IPS DF 4.7 (cell line): ENCODE results near the gene RNU5D-1.
"Not testable (repeated sequence)": the region's sequence is repeated elsewhere in the genome, so short reads cannot be mapped to it uniquely, and the experiment has no call there.

ENCODE experiments used
- DNase-seq: peaks from one replicate; pipeline ENCODE4 v3.0.0-alpha.2; 2013; ENCODE audit warnings: low spot score; ENCODE audit errors: extremely low read depth

The RNU5D-1 gene

GRCh38 chr1:44730741-44731512 is at the start of gene RNU5D-1:
TSS of gene RNU5D-1 (minus strand) at chr1:44731170.
- peak; percentile 90 for DNase-seq

GRCh38 chr1:44780583-44781121 is 49.7 kb upstream of the RNU5D-1 start:
- DNase-seq: no peak

GRCh38 chr1:44778705-44779576 is 48.0 kb upstream of the RNU5D-1 start:
- DNase-seq: no peak

GRCh38 chr1:44777969-44778635 is 47.1 kb upstream of the RNU5D-1 start:
- no peak for DNase-seq

GRCh38 chr1:44777547-44777946 is 46.6 kb upstream of the RNU5D-1 start:
- no peak for DNase-seq

GRCh38 chr1:44776730-44777068 is 45.7 kb upstream of the RNU5D-1 start:
- DNase-seq: no peak

GRCh38 chr1:44775930-44776729 is 45.2 kb upstream of the RNU5D-1 start:
- DNase-seq: no peak

GRCh38 chr1:44775078-44775929 is 44.3 kb upstream of the RNU5D-1 start, which contains the start of gene RPS8:
TSS of gene RPS8 (plus strand) at chr1:44775540. CDS start at chr1:44775597, 57 bp downstream.
- DNase-seq: peak; percentile 78

GRCh38 chr1:44766421-44766820 is 35.5 kb upstream of the RNU5D-1 start:
- DNase-seq: not testable (repeated sequence)

GRCh38 chr1:44760876-44761275 is 29.9 kb upstream of the RNU5D-1 start:
- no peak for DNase-seq

- no peak for DNase-seq
Measured at GRCh38 chr1:44759077-44759476, 28.1 kb upstream of the RNU5D-1 start.

GRCh38 chr1:44757420-44757819 is 26.4 kb upstream of the RNU5D-1 start:
- no peak for DNase-seq

GRCh38 chr1:44747878-44748277 is 16.9 kb upstream of the RNU5D-1 start:
- no peak for DNase-seq

GRCh38 chr1:44743211-44743610 is 12.2 kb upstream of the RNU5D-1 start:
- no peak for DNase-seq

- DNase-seq: no peak
Measured at GRCh38 chr1:44740179-44740617, 9.2 kb upstream of the RNU5D-1 start.

- peak; percentile 92 for DNase-seq
Measured at GRCh38 chr1:44739307-44740178, 8.6 kb upstream of the RNU5D-1 start, which contains the start of gene KIF2C. TSS of gene KIF2C (plus strand) at chr1:44739837. CDS start at chr1:44739933, 96 bp downstream.

- DNase-seq: not testable (repeated sequence)
Measured at GRCh38 chr1:44738953-44739306, 8.0 kb upstream of the RNU5D-1 start.

- no peak for DNase-seq
Measured at GRCh38 chr1:44735992-44736391, 5.0 kb upstream of the RNU5D-1 start.

GRCh38 chr1:44733784-44734183 is 2.8 kb upstream of the RNU5D-1 start:
- DNase-seq: no peak
